HG03565 (cell line): ENCODE measurements around the gene SSX2IP.
"Not testable (repeated sequence)": the region's sequence is repeated elsewhere in the genome, so short reads cannot be mapped to it uniquely, and the experiment has no call there.

ENCODE experiments used
- ATAC-seq: cut with Tn5 transposase; IDR thresholded peaks from one replicate; pipeline ENCODE4 v1.9.1; 2021; ENCODE audit warnings: mild to moderate bottlenecking, moderate library complexity; ENCODE audit not compliant: unreplicated experiment

SSX2IP gene

GRCh38 chr1:84620720-84621313, 69.4 kb downstream of the SSX2IP start:
- peak; percentile 85 for ATAC-seq

- ATAC-seq = no peak
These were observed 70.7 kb downstream of the SSX2IP start for GRCh38 chr1:84619383-84620102.

GRCh38 chr1:84617349-84617748, 72.9 kb downstream of the SSX2IP start:
- no peak for ATAC-seq

DNA sequence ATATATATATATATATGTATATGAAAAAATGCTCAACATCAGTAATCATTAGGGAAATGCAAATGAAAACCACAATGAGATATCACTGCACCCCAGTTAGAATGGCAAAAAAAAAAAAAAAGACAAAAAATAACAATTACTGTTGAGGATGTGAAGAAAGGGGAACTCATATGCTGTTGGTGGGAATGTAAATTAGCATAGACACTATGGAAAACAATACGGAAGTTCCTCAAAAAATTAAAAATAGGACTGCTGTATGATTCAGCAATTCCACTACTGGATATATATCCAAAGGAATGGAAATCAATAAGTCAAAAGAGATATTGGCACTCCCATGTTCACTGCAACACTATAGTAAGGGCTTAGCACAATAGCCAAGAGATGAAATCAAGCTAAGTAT, 74.5 kb downstream of the SSX2IP start:
- no peak for ATAC-seq

GRCh38 chr1:84613887-84614286, 76.4 kb downstream of the SSX2IP start:
- no peak for ATAC-seq

- ATAC-seq = no peak
These were observed 77.2 kb downstream of the SSX2IP start for GRCh38 chr1:84613026-84613425.

GRCh38 chr1:84611796-84612195, 78.5 kb downstream of the SSX2IP start:
- ATAC-seq = no peak

DNA sequence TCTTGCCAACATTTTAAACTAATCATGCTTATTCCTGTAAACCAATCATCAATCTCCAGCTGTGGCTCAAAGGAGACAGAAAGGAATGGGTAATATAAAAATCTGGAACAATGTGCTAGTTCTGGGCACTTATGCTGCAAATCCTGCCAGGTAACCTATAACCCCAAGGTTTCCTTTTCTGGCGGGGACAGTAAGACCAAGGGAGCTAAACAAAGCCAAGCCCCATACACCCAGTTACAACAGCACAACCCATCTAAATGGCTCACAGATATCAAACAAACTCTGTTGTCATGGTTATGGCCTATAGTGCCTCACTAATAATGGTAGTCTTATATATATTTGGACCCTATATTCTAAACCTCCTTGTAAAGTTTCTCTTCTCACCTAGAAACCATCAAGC, 79.2 kb downstream of the SSX2IP start:
- ATAC-seq = no peak

GRCh38 chr1:84606977-84607376, 83.3 kb downstream of the SSX2IP start:
- ATAC-seq = no peak

DNA sequence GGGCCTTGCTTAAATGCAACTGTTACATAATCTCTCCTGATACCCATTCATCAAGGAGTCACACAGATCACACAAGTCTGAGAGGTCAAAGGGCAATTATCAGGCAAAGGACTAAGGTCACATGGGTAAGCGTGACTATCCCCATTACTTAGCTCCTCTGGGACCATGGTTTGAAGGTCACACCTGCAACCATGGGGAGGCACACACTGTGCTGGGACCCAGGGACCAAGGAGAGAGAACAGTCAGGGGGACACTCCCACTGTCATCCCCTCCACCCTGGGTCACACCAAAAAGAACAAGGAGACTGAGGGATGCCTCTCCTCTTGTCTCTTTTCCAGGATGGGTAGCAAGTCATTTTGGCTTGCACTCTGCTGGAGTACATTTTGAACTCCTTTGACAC, 85.1 kb downstream of the SSX2IP start:
- ATAC-seq = no peak

DNA sequence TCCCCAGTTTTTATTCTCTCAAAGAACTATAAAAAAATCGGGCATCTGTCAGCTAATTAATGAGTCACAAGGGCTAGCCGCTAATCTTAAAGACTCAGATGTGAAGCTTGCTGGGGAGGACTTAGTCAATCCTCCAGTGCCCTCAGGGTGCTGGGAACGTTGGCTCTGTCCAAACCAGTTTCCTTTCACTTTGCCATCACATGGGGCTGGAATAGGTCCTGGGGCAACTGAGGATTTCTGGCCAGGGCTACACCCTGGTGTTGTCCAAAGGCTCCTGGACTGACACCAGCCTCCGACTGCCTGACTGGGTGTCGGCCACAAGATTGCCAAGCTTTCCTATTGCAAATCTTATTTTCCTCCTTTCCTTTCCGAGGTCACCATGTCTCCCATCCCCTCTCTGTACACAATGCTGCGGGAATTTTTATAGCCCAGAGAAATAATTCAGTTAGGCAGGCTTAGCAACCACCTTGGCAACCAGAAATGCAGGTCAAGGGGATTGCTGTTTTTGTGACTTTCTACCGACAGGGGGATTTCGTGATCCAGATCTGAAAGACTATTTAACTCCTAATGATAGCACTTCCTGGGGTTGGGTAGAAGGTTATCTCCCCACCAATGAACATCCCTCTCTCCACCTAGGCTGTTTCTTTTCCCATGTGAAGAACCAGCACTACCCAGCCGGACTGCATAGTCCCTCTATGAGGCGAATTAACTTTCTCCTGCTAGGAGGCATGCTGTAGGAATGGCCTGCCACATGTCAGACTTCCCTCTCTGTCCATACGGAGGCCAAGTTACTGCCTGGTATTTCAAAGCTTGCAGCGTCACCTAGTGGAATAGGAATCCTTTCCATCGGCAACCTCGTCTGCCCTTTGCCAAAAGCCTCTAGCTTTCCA, 86.1 kb downstream of the SSX2IP start:
- ATAC-seq = no peak

DNA sequence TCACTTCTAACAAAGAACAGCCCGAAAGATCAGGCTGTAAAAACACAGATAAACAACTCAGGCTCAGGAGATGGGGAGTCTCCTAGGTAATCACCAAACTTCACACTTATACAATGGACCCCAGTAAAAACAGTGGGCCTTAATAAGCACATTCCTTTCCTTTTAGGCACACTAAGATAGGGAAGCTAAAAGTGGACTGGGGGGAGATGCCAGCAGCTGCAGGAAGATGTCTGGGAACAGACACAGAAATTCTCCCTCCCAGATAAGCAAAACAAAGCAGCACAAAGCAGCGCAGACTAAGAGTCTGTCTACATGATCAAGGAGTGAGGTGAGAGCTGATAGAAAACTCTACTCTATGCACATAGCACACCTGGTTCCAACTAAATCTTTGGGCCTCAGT, 87.0 kb downstream of the SSX2IP start:
- ATAC-seq = no peak

- ATAC-seq = no peak
These were observed 89.5 kb downstream of the SSX2IP start for GRCh38 chr1:84600796-84601195.

GRCh38 chr1:84598846-84599741, 91.2 kb downstream of the SSX2IP start:
- ATAC-seq = peak; percentile 73

- ATAC-seq = no peak
These were observed 91.8 kb downstream of the SSX2IP start for GRCh38 chr1:84598418-84598817.

DNA sequence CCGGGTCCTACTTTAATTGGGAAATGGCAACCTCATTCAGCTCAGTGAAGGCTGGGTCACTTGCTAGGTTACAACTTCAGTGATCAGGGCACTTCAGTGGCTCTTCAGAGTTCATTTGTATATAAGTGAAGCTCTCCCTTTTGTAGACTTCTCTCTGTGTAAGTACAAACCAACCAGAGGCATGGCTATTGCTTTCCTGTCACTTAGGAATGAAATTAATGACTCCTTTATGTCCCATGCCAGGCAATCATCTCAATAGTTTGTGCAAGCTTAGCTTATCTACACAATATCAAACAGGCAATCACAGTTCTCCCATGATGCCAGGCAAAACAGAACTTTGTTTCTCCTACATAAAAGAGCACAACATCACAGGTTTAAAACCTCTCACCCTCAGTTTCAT, 93.2 kb downstream of the SSX2IP start:
- ATAC-seq = no peak

DNA sequence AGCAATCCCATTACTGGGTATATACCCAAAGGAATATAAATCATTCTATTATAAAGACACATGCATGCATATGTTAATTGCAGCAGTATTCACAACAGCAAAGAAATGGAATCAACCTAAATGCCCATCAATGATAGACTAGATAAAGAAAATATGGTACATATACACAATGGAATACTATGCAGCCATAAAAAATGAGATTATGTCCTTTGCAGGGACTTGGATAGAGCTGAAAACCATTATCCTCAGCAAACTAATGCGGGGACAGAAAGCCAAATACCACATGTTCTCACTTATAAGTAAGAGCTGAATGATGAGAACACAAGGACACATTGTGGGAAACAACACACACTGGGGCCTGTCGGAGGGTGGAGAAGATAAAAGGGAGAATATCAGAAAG, 95.3 kb downstream of the SSX2IP start:
- ATAC-seq = not testable (repeated sequence)
